Right lobe of liver (tissue), 4 donors: Measurements from ENCODE around the gene C10orf95.

ENCODE experiments used
- CTCF ChIP-seq, 4 donors: fragments of 200-600 bp in 3 of 4; fragments of 450-650 bp in 1 of 4; IDR thresholded peaks; one replicate each; pipeline versions ENCODE4 v1.5.1 to v1.8.0; 2016 to 2022; ENCODE audit warnings: antibody characterized with exemption in 4 of 4, mild to moderate bottlenecking in 2 of 4
- POLR2A ChIP-seq: fragments of 450-650 bp; IDR thresholded peaks from one replicate; pipeline ENCODE4 v1.6.1; 2017; ENCODE audit warnings: antibody characterized with exemption, mild to moderate bottlenecking
- donor health status: DM: no; HTN: no; CAD: no.
- donor health status: DM: no; HTN: no; CAD: no.
- donor health status: DM: no; HTN: yes; CAD: no.

- no peak for TF ChIP-seq CTCF (IDR thresholded peaks at IDR 0.05)
- no peak for TF ChIP-seq POLR2A
Measured at GRCh38 chr10:102465466-102465865, 14.1 kb upstream of the C10orf95 start.
